DMS114 treated with DMSO at 0.1 percent for 48 hours (cell line): ENCODE results near the gene SPTLC2.

Source experiments
- DNase-seq: peaks from one replicate; lab custom pipeline; 2025; ENCODE audit not compliant: unreplicated experiment; lab: John Stamatoyannopoulos, UW

SPTLC2 gene

DNA sequence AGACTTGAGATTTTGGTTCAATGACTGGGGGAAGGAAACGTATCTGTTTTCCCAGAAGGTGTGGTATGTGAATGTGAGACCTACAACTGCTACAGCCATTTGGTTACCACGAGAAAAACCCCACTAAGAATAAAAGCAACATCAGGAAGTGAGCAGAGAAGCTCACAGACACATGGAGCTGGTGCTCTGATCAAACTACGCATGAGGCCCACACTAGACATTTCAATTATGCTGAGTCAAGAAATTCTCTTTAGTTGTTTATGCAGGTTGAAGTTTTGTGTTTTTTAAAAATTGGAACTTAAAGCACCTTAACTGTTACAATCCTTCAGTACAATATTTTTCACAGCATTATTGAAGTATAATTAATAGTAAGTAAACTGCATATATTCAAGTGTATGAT lies 8.9 kb upstream of the SPTLC2 start:
- no peak for DNase-seq

DNA sequence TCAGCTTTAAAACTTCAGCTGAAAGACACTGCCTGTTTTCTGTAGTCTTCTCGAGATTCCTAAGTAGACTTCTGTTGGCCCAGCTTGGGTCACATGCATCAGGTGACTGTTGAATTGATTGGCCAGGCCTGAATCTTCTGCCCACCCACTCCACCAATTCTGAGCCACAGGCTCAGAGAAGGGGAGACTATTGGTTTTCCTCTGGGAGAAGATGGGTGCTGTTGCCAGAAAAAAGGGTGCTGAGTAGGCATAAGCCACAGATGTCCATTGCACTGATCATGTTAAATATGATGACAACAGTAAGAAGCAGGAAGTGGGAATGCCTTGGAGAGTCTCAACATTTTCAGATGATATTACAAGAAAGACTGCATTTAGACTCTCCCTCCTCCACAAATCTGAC lies 6.8 kb upstream of the SPTLC2 start:
- no peak for DNase-seq

DNA sequence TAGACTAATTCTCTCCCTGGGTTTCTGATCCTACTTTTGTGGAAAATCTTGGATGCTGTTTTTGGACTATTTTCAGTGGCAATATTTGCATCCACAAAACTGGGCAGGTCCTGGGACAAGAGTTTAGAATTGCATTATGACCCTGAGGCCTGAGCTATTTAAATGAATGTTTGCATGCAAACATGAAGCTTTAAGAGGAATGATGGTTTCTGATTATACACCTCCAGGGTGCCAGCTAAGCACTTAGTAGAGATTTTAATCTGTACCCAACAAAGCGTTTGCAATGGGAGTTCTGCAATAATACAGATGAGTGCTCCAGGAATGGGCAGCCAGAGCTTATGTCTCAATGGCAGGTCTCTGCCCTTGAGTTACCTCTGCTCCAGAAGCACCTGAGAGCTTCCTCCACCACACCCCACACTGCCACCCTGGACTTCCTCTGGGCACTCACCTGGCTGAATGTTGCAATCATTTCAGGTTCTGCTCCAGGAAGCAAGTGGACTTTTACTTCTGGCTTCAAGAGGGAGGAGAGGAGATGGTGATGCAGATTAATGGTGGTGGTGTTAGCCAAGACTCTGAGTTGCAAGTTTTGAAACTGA lies 6.0 kb upstream of the SPTLC2 start:
- DNase-seq: no peak

DNA sequence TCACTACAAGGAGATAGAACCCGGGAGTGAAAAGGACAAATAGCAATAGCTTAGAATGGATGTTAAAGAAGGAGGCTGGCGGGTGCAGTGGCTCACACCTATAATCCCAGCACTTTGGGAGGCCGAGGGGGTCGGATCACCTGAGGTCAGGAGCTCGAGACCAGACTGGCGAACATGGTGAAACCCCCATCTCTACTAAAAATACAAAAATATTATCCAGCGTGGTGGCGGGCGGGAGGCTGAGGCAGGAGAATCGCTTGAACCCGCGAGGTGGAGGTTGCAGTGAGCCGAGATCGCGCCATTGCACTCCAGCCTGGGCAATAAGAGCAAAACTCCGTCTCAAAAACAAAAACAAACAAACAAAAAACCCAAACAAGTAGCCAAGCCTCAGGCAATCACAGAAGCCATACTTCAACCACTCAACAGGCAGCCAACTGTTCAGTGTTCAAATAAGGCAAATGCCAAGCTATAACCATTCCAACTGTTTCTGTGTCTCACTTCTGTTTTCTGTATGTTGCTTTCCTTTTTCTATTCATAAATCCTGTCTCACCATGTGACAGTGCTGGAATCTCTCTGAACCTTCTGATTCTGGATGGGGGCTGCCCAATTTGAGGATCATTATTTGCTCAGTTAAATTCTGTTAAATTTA lies 3.9 kb upstream of the SPTLC2 start:
- no peak for DNase-seq

DNA sequence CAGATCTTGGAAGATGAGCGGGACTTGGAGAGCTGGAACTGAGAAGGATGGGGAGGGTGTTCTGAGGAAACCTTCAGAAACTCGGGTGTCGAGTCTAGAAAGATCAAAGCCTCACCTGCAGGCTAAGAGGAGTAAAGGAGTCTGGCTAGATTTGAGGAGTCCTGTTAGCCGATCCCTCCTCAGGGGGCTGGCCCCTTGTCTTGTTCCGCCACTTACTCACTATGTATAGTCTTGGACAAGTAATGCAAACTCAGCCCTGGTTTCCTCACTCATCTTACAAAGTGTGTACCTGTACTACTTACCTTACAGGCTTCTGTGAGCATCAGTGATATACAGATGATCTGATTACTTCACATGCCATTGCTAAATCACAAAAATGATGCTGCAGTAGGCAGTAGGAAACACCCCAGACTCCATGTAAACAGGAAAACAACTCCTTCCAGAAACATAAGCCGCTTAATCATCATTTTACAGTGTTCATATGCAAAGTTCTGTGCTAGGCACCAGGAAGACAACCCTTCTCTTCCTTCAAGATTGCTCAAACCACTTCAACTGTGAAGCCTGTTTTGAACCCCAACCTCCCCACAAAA lies 2.0 kb upstream of the SPTLC2 start:
- DNase-seq: no peak

DNA sequence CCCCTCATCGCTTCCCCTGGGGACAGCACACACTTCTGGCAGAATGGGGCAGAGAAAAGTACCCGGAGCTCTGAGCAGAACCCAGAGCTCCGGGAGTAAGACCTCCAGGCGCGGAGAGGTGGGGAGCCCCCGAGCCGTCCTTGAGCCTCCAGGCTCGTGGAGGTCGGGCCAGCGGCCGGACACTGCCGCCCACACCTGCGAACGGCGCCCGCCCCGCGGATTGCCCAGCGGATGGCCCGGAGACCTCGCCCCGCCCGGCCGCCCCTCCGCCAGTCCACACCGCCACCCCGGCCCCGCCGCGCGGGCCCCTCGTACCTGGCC lies 344 bp downstream of the SPTLC2 start:
- DNase-seq: no peak

DNA sequence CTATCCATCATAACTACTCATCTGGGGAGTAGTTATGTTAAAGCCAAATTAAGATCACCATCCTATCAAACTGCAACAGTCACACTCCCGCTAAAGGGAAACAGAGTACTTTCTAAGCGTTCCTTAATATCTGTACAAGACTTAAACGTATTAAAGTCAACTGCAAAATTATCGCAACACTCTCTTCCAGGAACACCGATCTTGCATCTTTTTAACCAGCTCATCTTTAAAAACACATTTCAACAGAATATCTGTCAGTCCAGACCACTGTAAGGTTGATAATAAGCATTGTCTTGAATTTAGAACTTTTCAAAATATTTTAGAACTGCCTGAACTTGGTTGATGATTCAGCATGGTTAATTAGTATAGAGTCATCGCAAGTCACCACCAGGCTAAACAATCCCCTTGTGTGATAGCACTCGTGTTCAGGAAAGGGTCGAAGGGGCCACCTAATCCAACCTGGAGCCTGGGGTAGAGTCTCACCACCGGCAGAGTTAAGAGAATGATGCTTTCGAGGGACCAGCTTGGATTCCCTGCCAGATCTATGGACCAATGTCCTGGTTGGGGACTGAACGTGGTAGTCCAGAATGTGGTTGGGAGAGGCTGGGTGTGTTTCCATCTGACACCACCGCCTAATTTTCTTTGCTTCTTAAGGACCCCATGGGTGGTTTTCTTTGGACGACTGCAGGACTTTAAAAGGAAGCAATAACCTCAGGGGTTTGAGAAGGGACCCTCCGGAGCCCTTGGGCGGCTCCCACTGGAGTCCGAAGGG lies 890 bp downstream of the SPTLC2 start:
- no peak for DNase-seq

DNA sequence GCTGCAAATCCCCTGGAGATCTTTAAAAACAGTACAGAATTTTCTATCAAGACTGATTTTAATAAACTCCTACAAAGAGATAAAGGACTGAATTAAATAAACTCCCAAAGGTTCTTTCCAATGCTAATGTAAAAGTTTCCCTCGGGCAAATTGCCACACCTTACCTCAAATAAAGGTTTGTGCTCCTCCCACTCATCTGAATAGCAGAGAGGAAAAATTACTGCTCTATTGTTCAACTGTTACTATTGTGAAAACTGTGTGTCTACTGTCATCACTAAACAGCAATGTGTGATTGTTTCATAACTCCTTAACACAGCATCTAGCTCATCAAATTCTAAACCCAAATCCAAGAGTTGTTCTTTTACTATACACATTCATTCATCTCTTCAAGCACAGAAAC lies 3.2 kb downstream of the SPTLC2 start:
- no peak for DNase-seq

DNA sequence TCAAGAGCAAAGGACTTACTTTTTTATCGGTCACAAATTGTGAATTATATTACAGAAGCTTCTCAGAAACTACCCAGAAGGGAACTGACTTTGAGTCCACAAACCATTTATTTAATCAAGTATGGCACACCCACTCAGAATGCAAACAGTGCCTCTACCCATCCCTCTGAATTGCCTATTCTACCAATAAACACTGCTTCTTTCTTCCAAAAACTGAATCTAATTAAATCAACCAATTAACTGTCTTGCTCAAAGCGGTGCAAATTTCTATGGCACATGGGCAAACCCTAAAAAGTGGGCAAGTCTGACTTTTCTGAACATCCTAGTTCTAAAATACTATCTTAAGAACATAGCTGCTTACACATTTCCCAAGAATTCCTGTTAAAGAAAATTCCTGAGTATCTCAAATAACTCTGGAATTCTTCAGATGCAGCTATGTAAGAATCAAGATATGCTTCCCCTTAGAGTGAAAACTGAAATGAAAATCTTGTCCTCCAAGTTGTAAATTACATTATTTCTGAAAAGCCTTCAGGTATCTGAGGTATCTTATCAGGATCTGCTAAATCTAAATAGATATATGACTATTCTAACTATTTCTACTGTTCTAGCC lies 4.3 kb downstream of the SPTLC2 start:
- no peak for DNase-seq

DNA sequence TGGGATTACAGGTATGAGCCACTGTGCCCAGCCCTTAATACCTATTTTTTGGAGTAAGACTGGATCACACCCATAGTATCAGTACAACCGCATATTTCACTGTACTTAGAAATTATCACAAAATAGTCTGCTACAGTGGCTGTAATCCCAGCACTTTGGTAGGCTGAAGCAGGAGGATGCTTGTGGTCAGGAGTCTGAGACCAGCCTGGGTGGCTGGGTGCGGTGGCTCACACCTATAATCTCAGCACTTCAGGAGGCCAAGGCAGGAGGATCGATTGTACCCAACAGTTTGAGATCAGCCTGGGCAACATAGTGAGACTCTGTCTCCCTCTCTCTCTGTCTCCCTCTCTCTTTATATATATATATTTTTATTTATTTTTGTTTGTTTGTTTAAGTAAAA lies 5.9 kb downstream of the SPTLC2 start:
- no peak for DNase-seq

DNA sequence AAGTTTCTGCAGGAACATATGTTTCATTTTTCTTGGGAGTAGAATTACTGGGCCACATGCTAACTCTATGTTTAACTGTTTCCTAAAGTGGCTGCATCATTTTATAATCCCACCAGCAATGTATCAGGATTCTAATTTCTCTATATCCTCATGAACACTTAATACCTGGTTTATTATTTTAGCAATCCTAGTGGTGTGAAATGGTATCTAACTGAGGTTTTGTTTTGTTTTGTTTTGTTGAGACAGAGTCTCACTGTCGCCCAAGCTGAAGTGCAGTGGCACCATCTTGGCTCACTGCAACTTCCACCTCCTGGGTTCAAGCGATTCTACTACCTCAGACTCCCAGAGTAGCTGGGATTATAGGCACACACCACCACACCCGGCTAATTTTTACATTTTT lies 6.5 kb downstream of the SPTLC2 start:
- DNase-seq: no peak

DNA sequence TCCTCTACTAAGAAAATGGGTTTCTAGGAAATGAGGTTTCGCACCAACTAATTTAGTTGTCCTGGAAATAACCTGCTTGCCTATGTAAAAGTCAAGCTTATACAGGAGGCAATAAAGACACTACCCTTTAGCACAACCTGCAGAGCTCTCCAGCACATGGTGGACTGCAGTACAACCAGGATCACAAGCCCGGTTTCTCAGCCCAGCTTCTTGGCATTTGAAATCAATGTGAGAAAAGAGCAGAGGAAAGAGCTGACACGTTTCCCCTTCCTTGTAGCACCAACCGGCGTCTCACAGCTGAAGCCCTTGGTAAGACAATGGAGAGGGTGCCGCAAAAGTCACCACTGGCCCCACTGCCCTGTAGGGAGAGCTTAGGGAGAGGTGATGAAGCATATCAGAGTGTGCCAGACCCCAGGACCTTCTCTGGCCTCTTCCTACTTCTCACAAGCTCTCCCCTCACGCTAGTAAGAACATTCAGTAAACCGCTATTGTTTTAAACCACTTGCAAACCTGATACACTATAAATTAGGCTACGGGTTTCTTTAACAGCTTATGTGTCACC lies 8.6 kb downstream of the SPTLC2 start:
- no peak for DNase-seq

DNA sequence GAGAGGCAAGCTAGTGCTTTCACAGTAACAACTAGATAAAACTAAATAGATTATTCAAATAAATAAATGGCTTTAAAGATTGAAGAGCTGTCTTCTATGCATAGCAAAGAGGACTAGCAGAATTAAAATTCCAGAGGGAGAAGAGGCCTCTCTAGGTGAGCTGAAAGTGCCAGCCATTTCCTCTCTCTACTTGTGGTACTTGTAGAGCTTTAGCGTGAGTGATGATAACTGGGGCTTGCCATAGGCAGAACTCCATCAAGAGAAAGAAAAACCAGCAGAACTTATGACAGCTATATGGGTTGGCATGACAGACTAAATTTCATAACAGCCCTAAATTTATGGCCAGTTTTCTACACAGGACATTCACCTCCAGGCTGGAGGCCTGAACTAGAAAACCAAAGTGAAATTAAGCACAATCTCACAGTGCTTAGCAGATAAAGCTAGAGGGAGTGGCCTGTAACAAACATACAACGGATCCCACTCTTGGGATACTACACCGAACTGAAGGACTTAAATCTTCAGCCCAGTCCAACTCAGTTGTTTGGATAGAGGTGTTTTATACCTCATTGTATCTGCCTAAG lies 11.0 kb downstream of the SPTLC2 start:
- no peak for DNase-seq

DNA sequence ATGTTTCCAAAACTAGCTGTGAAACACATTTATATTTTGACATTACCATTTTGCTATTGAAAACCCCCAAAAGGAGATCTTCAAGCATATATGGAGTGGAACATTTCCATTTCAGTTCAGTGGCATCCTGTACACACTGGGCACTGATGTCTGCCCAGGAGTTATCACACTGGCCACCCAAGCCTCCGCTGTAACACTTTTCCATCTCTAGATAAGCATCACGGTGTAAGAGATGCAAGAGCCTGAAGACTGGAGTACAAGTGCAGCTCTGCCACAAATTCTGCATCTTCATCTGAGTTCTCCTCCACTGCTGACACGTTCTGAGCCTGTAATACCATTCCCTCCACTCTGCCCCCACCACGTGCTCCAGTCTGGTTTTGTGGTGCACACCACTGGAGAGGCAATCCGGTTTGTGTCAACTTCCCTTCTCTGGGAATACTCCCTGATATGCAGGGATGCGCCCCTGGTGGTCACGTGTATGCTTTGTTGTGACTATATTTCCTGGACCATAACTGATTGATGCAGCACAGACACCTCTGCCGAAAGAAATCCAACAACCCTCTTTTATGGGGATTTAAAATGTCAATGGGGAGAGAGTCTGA lies 12.7 kb downstream of the SPTLC2 start:
- no peak for DNase-seq

DNA sequence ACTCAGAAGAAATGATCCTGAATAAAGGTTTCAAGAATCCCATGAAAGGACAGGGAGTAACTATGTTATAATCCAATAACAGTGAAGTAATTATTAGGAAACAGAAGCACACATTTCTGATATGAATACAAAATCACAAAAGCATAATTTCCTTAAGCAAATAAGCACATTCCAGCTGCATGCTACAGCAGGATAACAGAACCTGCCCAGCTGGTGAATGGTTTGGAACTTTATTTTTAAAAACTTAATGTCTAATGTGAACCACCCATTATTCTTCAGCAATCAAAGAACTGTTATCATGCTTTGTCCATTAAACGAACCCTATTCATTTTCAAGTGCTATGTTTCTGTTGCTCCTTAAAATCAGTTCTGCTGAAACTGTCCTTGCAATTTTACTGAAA lies 13.4 kb downstream of the SPTLC2 start:
- DNase-seq: no peak

DNA sequence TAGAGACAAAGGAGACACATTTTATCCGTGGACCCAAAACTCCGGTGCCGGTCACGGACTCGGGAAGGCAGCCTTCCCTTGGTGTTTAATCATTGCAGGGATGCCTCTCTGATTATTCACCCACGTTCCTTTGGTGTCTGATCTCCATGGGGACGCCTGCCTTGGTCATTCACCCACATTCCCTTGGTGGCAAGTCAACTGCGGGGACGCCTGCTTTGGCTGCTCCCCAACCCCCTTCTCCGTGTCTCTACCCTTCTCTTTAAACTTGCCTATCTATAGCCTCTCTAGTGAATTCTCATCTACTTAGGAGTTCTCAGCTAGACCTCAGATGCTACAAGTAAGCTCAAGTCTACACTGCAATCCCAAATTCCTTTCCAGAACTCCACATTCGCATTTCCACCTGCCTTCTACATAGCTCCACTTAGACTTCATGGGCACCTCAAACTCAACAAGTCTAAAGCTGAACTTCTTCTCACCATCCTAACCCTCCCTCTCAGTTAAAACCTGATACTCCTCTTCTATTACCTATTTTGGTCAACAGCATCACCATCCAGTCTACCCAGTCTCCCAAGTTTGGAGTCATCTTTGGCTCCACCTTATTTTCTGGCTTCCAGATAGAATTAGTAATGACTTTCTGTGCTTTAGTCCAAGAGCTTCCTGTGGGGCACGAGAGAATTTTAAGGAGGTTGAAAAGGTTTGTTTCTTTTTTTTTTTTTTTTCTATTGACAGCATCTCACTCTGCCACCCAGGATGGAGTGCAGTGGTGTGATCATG lies 14.4 kb downstream of the SPTLC2 start:
- no peak for DNase-seq

DNA sequence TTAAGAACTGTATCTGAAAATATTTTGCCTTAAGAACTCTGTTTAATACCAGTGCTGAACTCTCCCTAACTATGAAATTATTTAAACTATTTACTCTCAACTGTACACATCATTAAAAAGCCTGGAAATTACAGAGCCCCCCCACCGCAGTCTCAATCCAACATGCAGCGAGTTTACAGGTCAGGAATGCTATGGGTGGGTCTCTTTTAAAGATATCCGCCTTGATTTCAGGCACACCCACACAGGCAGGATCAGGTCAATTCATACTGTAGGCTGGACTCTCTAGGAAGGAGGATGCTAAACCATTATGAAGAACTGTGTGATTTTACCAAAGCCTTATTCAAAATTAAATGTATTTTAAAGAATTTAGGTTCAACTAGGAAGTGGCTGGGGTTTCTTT lies 16.5 kb downstream of the SPTLC2 start:
- DNase-seq: no peak

DNA sequence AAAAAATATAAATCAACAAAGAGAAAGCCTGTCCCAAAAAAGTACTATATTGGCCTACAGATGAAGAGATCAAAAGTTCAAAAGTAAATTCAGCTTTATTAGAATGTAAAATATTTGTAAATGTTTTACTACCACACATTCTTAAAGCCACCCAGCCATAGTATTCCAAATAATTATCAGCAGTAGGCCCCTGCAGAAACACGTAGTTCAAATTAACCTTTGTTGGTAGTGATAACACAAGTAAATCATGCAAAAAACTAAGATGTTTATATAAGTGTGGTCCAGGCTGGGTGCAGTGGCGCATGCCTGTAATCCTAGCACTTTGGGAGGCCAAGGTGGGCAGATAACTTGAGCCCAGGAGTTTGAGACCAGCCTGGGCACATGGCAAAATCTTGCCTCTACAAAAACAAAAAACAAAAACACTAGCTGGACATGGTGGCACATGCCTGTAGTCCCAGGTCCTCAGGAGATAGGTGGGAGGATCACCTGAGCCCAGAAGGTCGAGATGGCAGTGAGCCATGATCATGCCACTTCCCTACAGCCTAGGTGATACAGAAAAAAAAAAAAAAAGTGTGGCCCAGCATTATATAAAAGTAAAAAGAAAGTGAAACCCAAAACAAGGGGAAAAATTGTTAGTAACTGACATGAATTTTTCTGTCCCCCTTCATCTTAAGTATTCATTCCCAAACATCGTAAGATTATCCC lies 17.9 kb downstream of the SPTLC2 start:
- DNase-seq: no peak

DNA sequence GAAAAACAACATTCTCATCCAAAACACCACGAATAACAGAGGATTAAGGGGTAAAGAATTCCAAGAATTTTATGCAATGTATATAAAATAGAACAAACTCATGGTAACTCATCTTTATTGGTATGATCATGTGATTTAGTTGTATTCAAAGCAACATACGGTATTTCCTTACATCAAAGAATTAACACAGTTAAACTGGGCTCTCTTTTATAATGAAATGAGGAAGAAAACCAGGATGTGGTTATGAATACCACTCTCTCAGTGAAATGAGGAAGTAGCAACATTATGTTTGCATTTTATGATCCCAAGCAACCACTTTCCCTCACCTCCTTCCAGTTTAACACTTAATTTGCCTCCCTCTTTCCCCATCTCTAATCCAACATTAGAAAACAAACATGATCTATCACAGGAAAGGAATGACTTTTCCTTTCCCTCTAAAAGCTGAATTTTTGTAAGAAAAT lies 22.9 kb downstream of the SPTLC2 start:
- no peak for DNase-seq
